ENCODE data around the gene POLR2M.

Gene POLR2M

DNA sequence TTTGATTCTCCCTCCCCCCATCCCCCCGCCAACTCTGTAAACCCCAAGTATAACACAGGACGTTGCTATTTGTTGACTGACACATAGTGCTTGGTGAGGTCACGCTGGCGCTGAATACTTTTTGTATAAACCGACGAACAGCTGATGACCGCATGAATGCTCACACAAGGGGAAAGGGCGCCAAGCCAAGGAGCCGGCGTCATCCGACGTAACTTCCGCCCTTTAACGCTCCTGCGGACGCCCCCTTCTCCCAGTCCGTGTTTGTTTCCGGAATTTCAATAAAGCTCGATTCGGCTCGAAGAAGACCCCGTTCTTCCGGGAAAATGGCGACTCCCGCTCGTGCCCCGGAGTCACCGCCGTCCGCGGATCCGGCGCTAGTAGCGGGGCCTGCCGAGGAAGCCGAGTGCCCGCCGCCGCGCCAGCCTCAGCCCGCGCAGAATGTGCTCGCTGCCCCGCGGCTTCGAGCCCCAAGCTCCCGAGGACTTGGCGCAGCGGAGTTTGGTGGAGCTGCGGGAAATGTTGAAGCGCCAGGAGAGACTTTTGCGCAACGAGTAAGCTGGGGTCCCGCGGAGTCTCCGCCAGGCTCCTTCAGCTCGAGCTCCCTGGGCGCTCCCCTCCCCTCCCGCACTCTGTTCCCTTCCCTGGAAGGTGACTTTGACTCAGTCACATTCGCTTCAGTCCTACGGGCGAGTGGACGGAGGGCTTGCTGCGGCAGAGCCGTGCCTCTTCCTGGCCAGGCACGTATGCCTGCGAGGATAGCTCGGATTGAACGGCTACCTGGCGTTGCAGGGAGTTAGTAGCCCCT is at the start of gene POLR2M:
TSS of gene POLR2M (plus strand) at position 310 of the 805 bp plus-strand sequence. CDS start at position 439, 129 bp downstream.
- peak; percentile 95 for DNase-seq

- no peak for DNase-seq
Measured at GRCh38 chr15:57657619-57658018, 48.9 kb upstream of the POLR2M start.

DNA sequence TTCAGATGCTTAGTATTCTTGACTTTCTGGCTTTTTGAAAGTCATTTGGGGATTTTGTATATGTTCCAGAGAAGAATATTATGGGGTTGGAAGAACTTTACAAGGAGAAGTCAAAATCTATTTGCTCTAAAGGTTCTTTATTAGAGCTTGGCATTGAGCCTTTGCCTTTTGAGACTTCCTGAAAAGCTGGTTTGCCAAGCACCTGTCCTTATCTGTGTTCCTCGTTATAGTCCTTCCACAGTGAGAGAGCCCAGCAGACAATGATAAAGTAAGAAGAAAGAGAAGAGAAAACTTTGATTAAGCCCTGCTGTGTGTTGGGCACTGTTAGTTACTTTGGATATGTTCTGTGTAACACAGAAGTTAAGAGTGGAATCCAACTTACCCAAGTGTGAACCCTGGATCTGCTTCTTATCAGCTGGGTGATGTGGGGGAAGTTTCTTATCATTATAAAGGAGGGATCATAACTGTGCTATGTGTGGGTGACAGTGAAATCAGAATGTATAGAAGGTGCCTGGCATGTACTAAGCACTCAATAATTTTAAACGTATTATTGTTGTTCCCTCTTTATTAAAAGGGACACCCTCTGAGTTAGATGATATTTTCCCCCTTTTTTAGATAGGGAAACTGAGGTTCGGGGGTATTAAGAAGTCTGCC is 44.3 kb upstream of the POLR2M start:
- DNase-seq, result no peak

DNA sequence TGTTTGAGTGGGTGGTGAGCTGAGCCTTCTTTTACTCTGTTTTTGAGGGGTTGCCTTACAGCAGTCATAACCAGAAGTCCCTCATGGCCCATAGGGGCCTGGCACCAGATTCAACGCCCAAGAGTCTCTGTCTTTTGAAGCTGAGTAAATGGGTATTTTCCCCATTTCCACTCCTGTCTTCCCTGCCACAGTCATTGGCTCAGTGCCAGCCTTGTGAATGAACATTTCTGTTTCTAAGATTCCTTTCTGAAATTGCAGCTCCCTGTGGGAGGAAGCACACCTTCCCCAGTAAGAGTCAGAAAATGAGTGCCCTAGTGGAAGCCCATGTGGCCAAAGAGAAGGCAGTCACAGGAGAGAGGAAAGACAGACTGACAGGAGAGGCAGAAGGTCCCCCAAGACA is 43.7 kb upstream of the POLR2M start:
- no peak for DNase-seq

DNA sequence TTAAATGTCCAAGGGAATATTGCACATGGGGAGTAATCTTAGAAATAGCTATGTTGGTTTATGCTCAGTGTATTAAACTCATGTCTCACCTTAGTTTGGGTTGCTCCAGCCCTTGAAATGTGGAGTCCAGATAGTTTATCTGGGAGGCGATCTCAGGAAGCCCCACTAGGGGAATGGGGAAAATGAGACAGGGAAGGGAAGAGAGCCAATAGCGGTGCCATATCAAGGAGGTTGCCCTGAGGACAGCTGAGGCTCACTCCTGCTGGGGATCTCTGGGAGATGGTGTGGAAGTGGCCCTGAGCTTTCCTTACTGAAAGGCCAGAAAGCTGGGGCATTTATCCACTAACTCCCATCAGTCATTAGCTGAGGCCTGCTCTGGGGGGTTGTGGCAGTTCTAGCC is 43.3 kb upstream of the POLR2M start:
- DNase-seq, result no peak

DNA sequence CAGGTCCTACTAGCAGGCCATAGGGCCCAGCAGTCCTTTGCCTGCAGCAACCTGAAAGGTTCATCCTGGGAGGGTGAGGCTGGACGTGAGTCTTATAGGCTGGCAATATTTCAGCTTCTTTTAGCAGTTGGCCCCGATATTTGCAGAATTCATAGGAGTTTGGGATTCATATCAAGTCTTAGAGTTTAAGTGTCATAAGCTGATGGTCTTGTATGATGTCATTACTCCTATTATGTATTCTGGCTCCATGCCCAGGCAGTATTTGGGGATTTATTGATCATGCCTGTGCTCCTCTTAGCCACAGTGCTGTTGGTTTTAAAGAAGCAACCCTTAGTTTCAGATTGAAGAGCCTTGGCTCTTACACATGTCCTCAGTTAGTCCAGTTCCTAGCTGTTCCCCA is 41.3 kb upstream of the POLR2M start:
- DNase-seq, result no peak

DNA sequence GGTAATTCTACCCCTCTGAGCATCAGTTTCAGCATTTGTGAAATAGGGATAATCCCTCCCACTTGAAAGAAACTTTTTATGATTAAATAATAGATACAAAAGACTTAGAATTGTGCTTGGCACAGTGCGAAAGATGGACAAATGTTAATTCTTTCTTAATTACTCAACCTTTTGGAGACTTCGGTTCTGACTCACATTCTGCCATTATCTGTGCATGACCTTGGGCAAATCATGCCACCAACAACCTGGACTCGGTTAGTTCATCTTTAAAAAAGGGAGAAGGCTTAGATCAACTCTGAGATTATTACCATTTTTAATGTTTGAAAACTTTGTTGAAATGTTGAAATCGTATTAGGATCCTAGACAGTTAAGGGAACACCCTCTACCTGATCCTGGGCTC is 40.6 kb upstream of the POLR2M start:
- DNase-seq, result no peak

DNA sequence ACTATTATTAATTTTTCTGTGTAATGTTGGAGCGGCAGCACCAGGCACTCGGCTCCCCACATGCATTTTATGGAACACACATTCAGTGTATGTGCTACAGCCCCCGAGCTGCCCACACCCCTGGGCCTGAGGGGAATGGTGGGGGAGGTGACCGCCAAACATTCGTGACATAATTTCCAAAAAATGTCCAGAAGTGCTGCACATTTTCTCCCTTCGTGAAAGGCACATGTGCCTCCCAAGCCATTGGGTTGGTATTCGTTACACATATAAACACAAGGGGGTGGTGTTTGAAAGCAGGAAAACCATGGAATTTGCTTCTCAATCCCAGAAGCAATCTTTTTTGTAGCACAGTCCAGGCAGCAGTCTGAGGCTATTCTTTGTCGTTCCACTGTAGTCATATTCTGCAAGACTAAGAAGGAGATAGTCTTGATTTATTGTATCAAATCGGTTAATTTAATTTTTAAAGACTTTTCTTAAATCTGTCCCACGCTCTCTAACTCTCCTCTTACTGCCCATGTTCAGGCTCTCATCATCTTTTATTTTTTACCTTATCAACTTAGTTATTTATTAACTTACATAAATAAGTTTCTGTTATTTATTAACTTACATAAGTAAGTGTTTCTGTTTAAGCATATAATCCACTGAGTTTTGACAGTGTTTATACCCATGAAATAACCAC is 39.2 kb upstream of the POLR2M start:
- DNase-seq, result peak; percentile 71

DNA sequence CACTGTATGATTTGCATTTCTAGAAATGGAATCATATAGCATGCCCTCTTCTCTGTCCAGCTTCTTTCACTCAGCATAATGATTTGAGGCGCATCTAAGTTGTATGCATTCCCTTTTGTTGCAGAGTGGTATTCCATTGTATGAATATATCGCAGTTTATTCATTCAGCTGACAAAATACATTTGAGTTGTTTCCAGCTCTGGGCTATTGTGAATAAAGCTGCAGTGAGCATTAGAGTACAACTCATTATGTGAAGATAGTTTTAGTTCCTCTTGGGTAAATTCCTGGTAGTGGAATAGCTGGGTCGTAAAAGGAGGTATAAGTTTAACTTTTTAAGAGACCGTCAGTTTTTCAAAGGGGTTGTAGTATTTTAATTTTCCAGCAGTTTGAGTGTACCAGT is 38.5 kb upstream of the POLR2M start:
- no peak for DNase-seq

GRCh38 chr15:57671636-57672035 is 34.9 kb upstream of the POLR2M start:
- no peak for DNase-seq

- DNase-seq, result peak; percentile 28
Measured at GRCh38 chr15:57675481-57676181, 30.9 kb upstream of the POLR2M start.

GRCh38 chr15:57676585-57676984 is 29.9 kb upstream of the POLR2M start:
- DNase-seq, result no peak

DNA sequence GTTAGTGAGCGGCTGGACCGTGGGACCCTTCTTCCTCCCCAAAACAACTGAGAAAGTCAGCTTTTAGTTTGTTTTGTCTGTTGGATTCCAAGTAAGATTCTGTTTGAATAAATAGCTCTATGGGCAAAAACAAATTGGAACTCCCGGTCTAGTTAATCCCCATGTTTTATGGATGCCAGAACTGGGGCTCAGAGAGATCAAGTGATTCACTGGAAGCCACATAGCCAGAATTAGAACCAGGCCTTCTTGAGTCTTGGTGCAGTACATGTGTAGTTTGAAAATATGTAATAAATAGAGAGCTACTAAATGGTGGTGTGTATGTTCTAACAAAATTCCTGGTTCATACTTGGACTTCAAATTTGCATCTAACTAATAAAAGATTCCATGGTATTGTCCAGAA is 29.3 kb upstream of the POLR2M start:
- DNase-seq, result no peak

DNA sequence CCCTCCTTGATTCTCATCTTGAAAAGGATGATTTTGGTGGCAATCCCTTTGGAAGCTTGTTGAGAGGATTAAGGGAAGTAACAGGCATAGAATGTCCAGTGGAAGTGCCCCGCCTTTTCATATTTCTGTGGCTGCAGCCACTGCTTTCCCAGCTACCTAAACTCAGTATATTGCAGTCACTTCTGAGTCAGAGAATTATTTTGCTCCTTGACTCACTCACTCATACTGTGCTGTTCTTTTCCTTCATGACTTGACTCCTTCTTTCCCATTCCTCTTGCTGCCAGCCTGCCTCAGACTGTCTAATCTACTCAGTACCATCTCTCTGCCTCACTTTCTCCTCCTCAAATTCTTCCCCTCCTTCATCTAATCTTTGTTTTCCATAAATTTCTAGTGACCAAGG is 26.5 kb upstream of the POLR2M start:
- peak; percentile 73 for DNase-seq

- DNase-seq, result no peak
Measured at GRCh38 chr15:57681011-57681410, 25.5 kb upstream of the POLR2M start.

GRCh38 chr15:57683481-57683880 is 23.0 kb upstream of the POLR2M start:
- no peak for DNase-seq

DNA sequence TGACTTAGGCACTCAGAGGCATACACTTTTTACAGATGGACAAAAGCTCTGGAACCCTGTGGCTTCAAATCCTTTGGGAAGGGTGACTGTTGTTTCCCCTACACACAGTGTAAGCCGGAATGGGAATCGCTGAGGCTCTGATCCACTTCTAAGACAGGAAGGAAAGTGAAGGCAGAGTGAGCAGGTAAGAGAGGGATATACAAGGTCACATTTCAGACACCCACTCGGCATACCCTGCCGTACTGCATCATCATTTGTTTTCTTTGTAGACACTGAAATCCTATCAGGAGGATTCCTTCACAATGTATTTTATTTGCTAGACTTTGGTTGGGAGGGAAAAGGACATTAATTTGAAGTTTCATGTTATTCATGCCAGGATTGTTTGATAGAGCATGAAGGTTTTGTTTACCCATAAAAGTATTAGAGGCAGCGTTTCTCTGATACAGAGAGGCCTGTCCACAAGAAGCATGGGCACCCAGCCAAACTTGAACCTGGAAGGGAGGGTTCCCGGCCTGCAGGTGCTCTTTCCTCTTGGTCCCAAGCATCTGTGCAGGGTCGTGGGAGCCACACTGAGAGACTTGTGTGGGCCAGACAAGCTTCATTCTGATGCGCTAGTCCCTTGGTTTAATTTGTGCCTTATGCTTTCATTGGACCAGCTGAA is 21.9 kb upstream of the POLR2M start:
- no peak for DNase-seq

DNA sequence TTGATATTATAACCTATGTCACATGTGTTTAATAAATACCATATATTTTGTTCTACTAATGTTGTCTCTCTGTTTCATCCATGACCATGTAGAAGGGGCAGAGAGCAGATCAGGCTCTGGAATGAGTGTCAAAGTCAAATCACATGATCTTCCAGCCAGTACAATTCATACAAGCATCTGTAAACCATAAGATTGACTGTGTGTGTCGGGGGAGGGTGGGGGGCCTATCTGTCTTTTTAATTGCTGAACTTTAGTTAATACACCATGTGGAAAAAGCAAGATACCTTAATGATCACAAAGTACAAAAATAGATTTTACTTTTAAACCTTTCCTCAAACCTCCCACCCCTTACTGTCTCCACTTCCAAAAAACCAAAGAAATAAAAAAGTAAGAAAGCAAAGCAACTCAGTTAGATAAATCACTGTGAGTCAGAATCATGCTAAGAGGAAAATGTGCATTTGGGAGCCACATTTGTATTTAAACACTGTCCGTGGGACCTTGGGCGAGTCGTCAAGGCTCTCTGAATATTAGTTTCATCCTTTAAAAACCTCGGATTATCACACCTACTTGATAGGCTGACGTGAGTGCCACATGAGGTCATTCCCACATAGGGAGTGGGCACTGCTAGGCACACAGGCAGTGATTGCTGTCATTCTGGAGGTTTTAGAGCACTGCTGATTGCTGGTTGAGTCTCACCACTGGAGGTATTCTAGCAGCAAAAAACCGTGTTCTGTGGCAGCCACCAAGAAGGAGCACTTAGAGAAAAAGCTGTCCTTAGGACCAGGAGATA is 21.0 kb upstream of the POLR2M start:
- DNase-seq, result no peak

- DNase-seq, result no peak
Measured at GRCh38 chr15:57686657-57687056, 19.9 kb upstream of the POLR2M start.

GRCh38 chr15:57690341-57690966 is 16.1 kb upstream of the POLR2M start:
- no peak for DNase-seq

- DNase-seq, result no peak
Measured at GRCh38 chr15:57691082-57691481, 15.4 kb upstream of the POLR2M start.

Measured in kidney glomerular epithelial cell (primary cell).